Left ventricle myocardium inferior (tissue), 1 donor: ENCODE results near the gene PSMC1. TPM values are rescaled to one million over a fixed set of nuclear protein-coding genes. Genes with fewer than 3 reads are reported as not detected.

Experiments
- DNase-seq: peaks from one replicate; pipeline ENCODE4 v3.0.0-alpha.2; 2020
- H3K27ac ChIP-seq: fragments of 200-600 bp; replicated peaks from 2 replicates; pipeline ENCODE4 v1.8.0; 2021
- H3K27me3 ChIP-seq: fragments of 200-600 bp; 2 replicates; pipeline ENCODE4 v1.8.0; 2021; ENCODE audit warnings: low read depth
- H3K36me3 ChIP-seq: fragments of 200-600 bp; 2 replicates; pipeline ENCODE4 v1.8.0; 2021
- H3K4me1 ChIP-seq: fragments of 200-600 bp; 2 replicates; pipeline ENCODE4 v1.8.0; 2021
- H3K4me3 ChIP-seq: fragments of 200-600 bp; 2 replicates; pipeline ENCODE4 v1.8.0; 2021; ENCODE audit warnings: mild to moderate bottlenecking, moderate library complexity
- H3K9me3 ChIP-seq: fragments of 200-600 bp; replicated peaks from 2 replicates; pipeline ENCODE4 v1.8.0; 2021
- CTCF ChIP-seq: fragments of 200-600 bp; IDR thresholded peaks from 2 replicates; pipeline ENCODE4 v1.8.0; 2021; ENCODE audit warnings: antibody characterized with exemption, mild to moderate bottlenecking, borderline replicate concordance
- intact Hi-C: fragments of 100-400 bp; cut with micrococcal nuclease; formaldehyde crosslinking; loops from one replicate; pipeline ENCODE4 v1.11.0; 2022
- total RNA-seq: library from RNA; stranded (reverse); fragmentation: NEBNext Ultra II Directional; extraction: Animal tissue kit (Norgen Biotek cat#: 25700); gene quantifications from one replicate; pipeline ENCODE4 v1.2.1, GENCODE V29; 2021
- donor health status: DM: no; HTN: yes; CAD: no; lungs with severe emphysema.

The PSMC1 gene
- total RNA-seq, 1 donor from 2014 or later = 121 TPM

DNA sequence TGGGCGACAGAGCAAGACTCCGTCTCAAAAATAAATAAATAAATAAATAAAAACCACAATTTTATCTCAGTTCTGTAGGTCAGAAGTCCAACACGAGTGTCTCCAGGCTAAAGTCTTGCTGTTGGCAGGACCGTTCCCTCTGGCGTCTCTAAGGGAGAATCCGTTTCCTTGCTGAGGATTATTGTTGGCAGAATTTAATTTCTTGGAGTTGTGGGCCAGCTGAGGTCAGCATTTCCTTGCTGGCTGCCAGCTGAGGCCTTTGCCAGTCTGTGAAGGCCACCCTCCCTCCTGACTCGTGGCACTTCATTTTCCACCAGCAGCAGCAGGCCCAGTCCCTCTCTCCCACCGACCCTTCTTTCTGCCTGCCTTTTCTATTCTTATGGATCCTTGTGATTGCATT lies 17.2 kb downstream of the PSMC1 start:
- Histone ChIP-seq H3K36me3 (peaks cover 74% of the 10 kb centered on the region), H3K27ac (peak overlapping the region; percentile 36), H3K9me3 (no peaks in the 10 kb centered on the region), H3K4me3 (no peak overlapping the region), H3K27me3 (no peaks in the 10 kb centered on the region), H3K4me1 (peaks cover 31% of the 10 kb centered on the region)
- no peak for TF ChIP-seq CTCF
- no peak for DNase-seq
- intact Hi-C loops = no loop called here

GRCh38 chr14:90274019-90274418 lies 17.7 kb downstream of the PSMC1 start:
- no peak for TF ChIP-seq CTCF
- DNase-seq = no peak
- Histone ChIP-seq H3K27ac (peak overlapping the region; percentile 36), H3K4me3 (no peak overlapping the region), H3K9me3 (no peaks in the 10 kb centered on the region), H3K27me3 (no peaks in the 10 kb centered on the region), H3K36me3 (peaks cover 74% of the 10 kb centered on the region), H3K4me1 (peaks cover 36% of the 10 kb centered on the region)
- intact Hi-C loops = no loop called here

- H3K36me3 ChIP-seq = peaks cover 74% of the 10 kb centered on the region
- intact Hi-C loops = no loop called here
These were observed 18.6 kb downstream of the PSMC1 start for GRCh38 chr14:90274808-90275457.

GRCh38 chr14:90275458-90275814 lies 19.1 kb downstream of the PSMC1 start:
- intact Hi-C loops = no loop called here
- TF ChIP-seq CTCF = no peak
- H3K36me3 ChIP-seq = peaks cover 74% of the 10 kb centered on the region

More at GRCh38 chr14:90274808-90275457, 18.6 kb downstream of the PSMC1 start:
- Histone ChIP-seq H3K9me3 (no peaks in the 10 kb centered on the region), H3K27me3 (no peaks in the 10 kb centered on the region), H3K27ac (peak overlapping the region; percentile 67), H3K4me1 (peaks cover 37% of the 10 kb centered on the region), H3K4me3 (no peak overlapping the region)
- TF ChIP-seq CTCF = no peak
- DNase-seq = no peak

GRCh38 chr14:90275820-90276219 lies 19.5 kb downstream of the PSMC1 start:
- Histone ChIP-seq H3K4me3 (no peak overlapping the region), H3K27ac (peak overlapping the region; percentile 67), H3K27me3 (no peaks in the 10 kb centered on the region), H3K9me3 (no peaks in the 10 kb centered on the region), H3K4me1 (peaks cover 37% of the 10 kb centered on the region), H3K36me3 (peaks cover 74% of the 10 kb centered on the region)
- DNase-seq = no peak
- intact Hi-C loops = no loop called here
- TF ChIP-seq CTCF = no peak

More at GRCh38 chr14:90275458-90275814, 19.1 kb downstream of the PSMC1 start:
- H3K9me3 ChIP-seq = no peaks in the 10 kb centered on the region
- no peaks in the 10 kb centered on the region for H3K27me3 ChIP-seq
- no peak overlapping the region for H3K4me3 ChIP-seq
- H3K4me1 ChIP-seq = peaks cover 37% of the 10 kb centered on the region
- DNase-seq = no peak
- peak overlapping the region; percentile 67 for H3K27ac ChIP-seq
